GM12878 (cell line): ENCODE measurements around the gene MRTFA. TPM values are rescaled to one million over a fixed set of nuclear protein-coding genes. Genes with fewer than 3 reads are reported as not detected.

ENCODE experiments used
- ATAC-seq: fragments of 200-7000 bp; cut with Tn5 transposase; 3 replicates; pipeline ENCODE4 v1.9.1; 2020; ENCODE audit warnings: mild to moderate bottlenecking, moderate library complexity
- BruUV-seq: library from RNA; stranded (reverse); fragments of 400-500 nt; replicated peaks from 2 replicates; lab custom pipeline; 2021; lab: Mats Ljungman, UMichigan
- CTCF ChIA-PET: fragments of 300-600 bp; sonication (Branson Sonifier 250); formaldehyde crosslinking; extraction: SDS; loops from one replicate; lab custom pipeline; 2021; ENCODE audit warnings: inconsistent platforms; lab: Yijun Ruan, JAX
- POLR2A ChIA-PET: fragments of 350-600 bp; formaldehyde crosslinking; extraction: SDS; loops from one replicate; lab custom pipeline; 2021; ENCODE audit warnings: inconsistent platforms; lab: Charles Lee
- RAD21 ChIA-PET: fragments of 300-600 bp; sonication (Branson Sonifier 250); formaldehyde crosslinking; loops from one replicate; lab custom pipeline; 2023; ENCODE audit warnings: antibody characterized with exemption; ENCODE audit not compliant: unreplicated experiment; lab: Charles Lee
- SMC1A ChIA-PET: fragments of 300-600 bp; sonication (Branson Sonifier 250); formaldehyde crosslinking; loops from one replicate; lab custom pipeline; 2023; ENCODE audit not compliant: unreplicated experiment, uncharacterized antibody; lab: Charles Lee
- DNase-seq: peaks from one replicate; pipeline ENCODE4 v3.0.0-alpha.2; 2011; ENCODE audit warnings: low read depth, low spot score
- FAIRE-seq: peaks from 3 replicates; lab custom pipeline; 2011; peaks lifted over from hg19 to GRCh38; lab: Jason Lieb, UNC
- H2AFZ ChIP-seq: 2 replicates; pipeline ENCODE4 v1.6.0; 2011; ENCODE audit warnings: low read depth, low read length, control low read depth; ENCODE audit not compliant: control insufficient read depth
- H3K27ac ChIP-seq: 2 replicates; pipeline ENCODE4 v1.5.1; 2011; ENCODE audit warnings: control low read depth; ENCODE audit not compliant: control insufficient read depth, insufficient read depth
- H3K27me3 ChIP-seq, 2 experiments: replicated peaks in 1 of 2; 2 replicates each; pipeline versions ENCODE4 v1.6.0 to v1.6.1; 2011; ENCODE audit warnings: low read length in 1 of 2; ENCODE audit not compliant: control insufficient read depth in 2 of 2, insufficient read depth in 2 of 2
- H3K36me3 ChIP-seq, 2 experiments: 2 replicates each; pipeline ENCODE4 v1.5.1; 2011; ENCODE audit warnings: low read length in 1 of 2; ENCODE audit not compliant: control insufficient read depth in 2 of 2, insufficient read depth in 2 of 2
- H3K4me1 ChIP-seq: 2 replicates; pipeline ENCODE4 v1.6.1; 2011; ENCODE audit warnings: mild to moderate bottlenecking, low read length, moderate library complexity, mixed read lengths; ENCODE audit not compliant: control insufficient read depth, insufficient read depth
- H3K4me2 ChIP-seq: 2 replicates; pipeline ENCODE4 v1.6.0; 2011; ENCODE audit warnings: control low read depth; ENCODE audit not compliant: control insufficient read depth, insufficient read depth
- H3K4me3 ChIP-seq: fragments of 200-600 bp; sonication (generic); 2 replicates; pipeline ENCODE4 v1.5.1; 2016
- H3K79me2 ChIP-seq: 2 replicates; pipeline ENCODE4 v1.6.0; 2011; ENCODE audit warnings: low read length; ENCODE audit not compliant: control insufficient read depth, insufficient read depth
- H3K9ac ChIP-seq: 2 replicates; pipeline ENCODE4 v1.8.0; 2011; ENCODE audit warnings: low read length, control low read depth, mixed read lengths; ENCODE audit not compliant: control insufficient read depth, insufficient read depth
- H3K9me3 ChIP-seq: replicated peaks from 3 replicates; pipeline ENCODE4 v1.5.1; 2011; ENCODE audit warnings: mild to moderate bottlenecking, low read length; ENCODE audit not compliant: control insufficient read depth, insufficient read depth
- H4K20me1 ChIP-seq: 2 replicates; pipeline ENCODE4 v1.6.0; 2011; ENCODE audit not compliant: control insufficient read depth, insufficient read depth
- EED ChIP-seq: sonication (generic); IDR thresholded peaks from 2 replicates; pipeline ENCODE4 v1.6.1; 2016; ENCODE audit warnings: antibody characterized with exemption, low read depth
- GABPA ChIP-seq: IDR thresholded peaks from 2 replicates; pipeline ENCODE4 v1.6.1; 2014; ENCODE audit warnings: antibody characterized with exemption, low read depth, mild to moderate bottlenecking, inconsistent platforms
- KAT2A ChIP-seq: conservative IDR thresholded peaks from 2 replicates; pipeline ENCODE4 v1.6.1; 2011; ENCODE audit warnings: low read depth, low read length; ENCODE audit not compliant: control insufficient read depth
- NR2C1 ChIP-seq: fragments of 450-650 bp; IDR thresholded peaks from 2 replicates; pipeline ENCODE4 v1.6.1; 2017; ENCODE audit warnings: antibody characterized with exemption, mild to moderate bottlenecking, moderate library complexity
- RAD21 ChIP-seq: IDR thresholded peaks from 2 replicates; pipeline ENCODE4 v1.6.1; 2011; ENCODE audit warnings: mild to moderate bottlenecking, low read depth, low read length, moderate library complexity; ENCODE audit not compliant: insufficient read depth
- YBX1 ChIP-seq: fragments of 450-650 bp; IDR thresholded peaks from 2 replicates; pipeline ENCODE4 v1.6.1; 2016; ENCODE audit warnings: antibody characterized with exemption
- WGBS: methylation state at CpG from one replicate; pipeline ENCODE4 v1.1.6; 2016; ENCODE audit warnings: low lambda C conversion rate; ENCODE audit not compliant: insufficient replicate concordance, insufficient coverage; ENCODE audit errors: missing lambda C conversion rate; 5-methylcytosine and 5-hydroxymethylcytosine counted together
- in situ Hi-C: fragments of 300-500 bp; cut with MboI; formaldehyde crosslinking; loops from 9 replicates; pipeline ENCODE4 v1.14.3; 2018; ENCODE audit warnings: mixed read lengths
- intact Hi-C: fragments of 100-400 bp; cut with micrococcal nuclease; formaldehyde crosslinking; loops from one replicate; pipeline ENCODE4 v1.14.2; 2022; ENCODE audit not compliant: unreplicated experiment
- polyA plus RNA-seq, 11 experiments: library from polyadenylated mRNA; depleted of rRNA in 4 of 11; unstranded in 6 of 11; stranded (reverse) in 5 of 11; fragments of >200 nt; fragmentation: Nextera tagmentation in 4 of 11; fragmentation: Illumina TruSeq in 1 of 11; extraction: Ambion mirVana in 4 of 11; extraction: Trizol in 1 of 11; gene quantifications; 1 replicate in 1 of 11; 2 replicates in 10 of 11; pipeline versions ENCODE4 v1.2.1 to v1.2.3, GENCODE V29; 2011 to 2016; ENCODE audit warnings: inconsistent platforms in 2 of 11, missing spikeins in 2 of 11, low read depth in 1 of 11
- total RNA-seq, 4 experiments: library from RNA; depleted of rRNA in 3 of 4; stranded (reverse); fragments of >200 nt in 3 of 4; fragmentation: Illumina TruSeq in 1 of 4; extraction: Trizol in 1 of 4; gene quantifications; 2 replicates each; pipeline versions ENCODE4 v1.2.1 to v1.2.3, GENCODE V29; 2013 to 2021
- TF ChIP-seq, protein P1 (sequence below): IDR thresholded peaks from 2 replicates; pipeline ENCODE4 v1.6.1; 2012; ENCODE audit warnings: improper control_type of control experiment, low read depth, low read length; ENCODE audit not compliant: insufficient replicate concordance
- TF ChIP-seq, protein P2 (sequence below): IDR thresholded peaks from 2 replicates; pipeline ENCODE4 v1.6.1; 2012; ENCODE audit warnings: mild to moderate bottlenecking, low read depth, low read length

MRTFA gene
- total and polyA plus RNA-seq, 10 of the 15 experiments (the other 5 are each of a cell fraction or from before 2014, with no cell fraction given), result 2.0 to 63.9 (median 17.9) TPM

DNA sequence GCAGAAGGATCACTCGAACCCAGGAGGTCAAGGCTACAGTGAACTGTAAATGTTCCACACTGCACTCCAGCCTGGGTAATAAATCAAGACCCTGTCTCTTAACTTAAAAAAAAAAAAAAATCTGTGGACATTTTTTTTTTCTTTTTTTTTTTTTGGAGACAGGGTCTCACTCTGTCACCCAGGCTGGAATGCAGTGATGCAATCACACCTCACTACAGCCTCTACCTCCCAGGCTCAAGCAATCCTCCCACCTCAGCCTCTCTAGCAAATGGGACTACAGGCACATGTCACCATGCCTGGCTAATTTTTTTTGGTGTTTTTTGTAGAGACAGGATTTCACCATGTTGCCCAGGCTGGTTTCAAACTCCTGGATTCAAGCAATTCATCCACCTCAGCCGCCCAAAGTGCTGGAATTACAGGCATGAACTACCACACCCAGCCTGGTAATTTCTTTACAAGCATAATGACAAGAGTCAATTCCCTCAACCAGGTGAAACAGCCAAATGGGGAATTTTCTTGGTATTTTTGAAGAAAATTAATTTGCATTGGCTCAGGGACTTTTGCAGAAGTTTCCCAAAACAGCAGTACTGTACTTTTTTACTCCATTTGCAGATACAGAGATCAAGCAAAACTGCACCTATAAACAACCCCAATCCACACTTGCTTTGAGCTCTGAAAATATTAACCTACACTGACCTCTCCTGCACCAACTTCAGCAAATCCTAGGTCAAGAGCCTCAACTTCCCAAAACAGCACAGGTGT lies 44.0 kb downstream of the MRTFA start (continued):
- TF ChIP-seq, protein P1, sequence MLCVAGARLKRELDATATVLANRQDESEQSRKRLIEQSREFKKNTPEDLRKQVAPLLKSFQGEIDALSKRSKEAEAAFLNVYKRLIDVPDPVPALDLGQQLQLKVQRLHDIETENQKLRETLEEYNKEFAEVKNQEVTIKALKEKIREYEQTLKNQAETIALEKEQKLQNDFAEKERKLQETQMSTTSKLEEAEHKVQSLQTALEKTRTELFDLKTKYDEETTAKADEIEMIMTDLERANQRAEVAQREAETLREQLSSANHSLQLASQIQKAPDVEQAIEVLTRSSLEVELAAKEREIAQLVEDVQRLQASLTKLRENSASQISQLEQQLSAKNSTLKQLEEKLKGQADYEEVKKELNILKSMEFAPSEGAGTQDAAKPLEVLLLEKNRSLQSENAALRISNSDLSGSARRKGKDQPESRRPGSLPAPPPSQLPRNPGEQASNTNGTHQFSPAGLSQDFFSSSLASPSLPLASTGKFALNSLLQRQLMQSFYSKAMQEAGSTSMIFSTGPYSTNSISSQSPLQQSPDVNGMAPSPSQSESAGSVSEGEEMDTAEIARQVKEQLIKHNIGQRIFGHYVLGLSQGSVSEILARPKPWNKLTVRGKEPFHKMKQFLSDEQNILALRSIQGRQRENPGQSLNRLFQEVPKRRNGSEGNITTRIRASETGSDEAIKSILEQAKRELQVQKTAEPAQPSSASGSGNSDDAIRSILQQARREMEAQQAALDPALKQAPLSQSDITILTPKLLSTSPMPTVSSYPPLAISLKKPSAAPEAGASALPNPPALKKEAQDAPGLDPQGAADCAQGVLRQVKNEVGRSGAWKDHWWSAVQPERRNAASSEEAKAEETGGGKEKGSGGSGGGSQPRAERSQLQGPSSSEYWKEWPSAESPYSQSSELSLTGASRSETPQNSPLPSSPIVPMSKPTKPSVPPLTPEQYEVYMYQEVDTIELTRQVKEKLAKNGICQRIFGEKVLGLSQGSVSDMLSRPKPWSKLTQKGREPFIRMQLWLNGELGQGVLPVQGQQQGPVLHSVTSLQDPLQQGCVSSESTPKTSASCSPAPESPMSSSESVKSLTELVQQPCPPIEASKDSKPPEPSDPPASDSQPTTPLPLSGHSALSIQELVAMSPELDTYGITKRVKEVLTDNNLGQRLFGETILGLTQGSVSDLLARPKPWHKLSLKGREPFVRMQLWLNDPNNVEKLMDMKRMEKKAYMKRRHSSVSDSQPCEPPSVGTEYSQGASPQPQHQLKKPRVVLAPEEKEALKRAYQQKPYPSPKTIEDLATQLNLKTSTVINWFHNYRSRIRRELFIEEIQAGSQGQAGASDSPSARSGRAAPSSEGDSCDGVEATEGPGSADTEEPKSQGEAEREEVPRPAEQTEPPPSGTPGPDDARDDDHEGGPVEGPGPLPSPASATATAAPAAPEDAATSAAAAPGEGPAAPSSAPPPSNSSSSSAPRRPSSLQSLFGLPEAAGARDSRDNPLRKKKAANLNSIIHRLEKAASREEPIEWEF, result peak; percentile 51
- TF ChIP-seq RAD21, result peak; percentile 34; the same call in 1 of the 2 replicates
- TF ChIP-seq KAT2A, result no peak

DNA sequence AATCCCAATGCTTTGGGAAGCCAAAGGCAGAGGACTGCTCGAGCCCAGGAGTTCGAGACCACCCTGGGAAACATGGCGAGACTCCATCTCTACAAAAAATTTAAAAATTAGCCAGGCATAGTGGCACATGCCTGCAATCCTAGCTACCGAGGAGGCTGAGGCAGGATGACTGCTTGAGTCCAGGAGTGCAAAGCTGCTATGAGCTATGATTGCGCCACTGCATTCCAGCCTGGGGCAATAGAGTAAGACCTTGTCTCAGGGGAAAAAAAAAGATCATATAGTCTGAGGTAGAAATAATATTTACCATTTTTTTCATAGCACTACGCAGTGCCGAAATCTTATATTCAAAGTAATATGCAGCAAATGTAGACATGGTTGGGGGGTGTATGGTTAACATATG lies 47.8 kb downstream of the MRTFA start:
- RAD21 ChIA-PET, result no interaction called here
- CTCF ChIA-PET, result interaction anchor here (1.4 to 2.4 kb wide), 2 partner anchors 55 to 64 kb away, joined by 3 to 7 read pairs; no protein-coding TSS in a partner anchor
- Histone ChIP-seq H3K27me3 (no peaks in the 10 kb centered on the region), H3K9ac (no peak overlapping the region), H3K9me3 (peaks cover under 1% of the 10 kb centered on the region; the same call in 2 of the 3 replicates), H3K4me3 (no peak overlapping the region), H3K79me2 (peaks cover 36% of the 10 kb centered on the region), H3K4me1 (peaks cover 27% of the 10 kb centered on the region), H2AFZ (no peak overlapping the region), H4K20me1 (no peaks in the 10 kb centered on the region), H3K4me2 (no peak overlapping the region), H3K36me3 (peaks cover 0 to 3% of the 10 kb centered on the region in 2 experiments; a peak in 2 of 4 replicates), H3K27ac (no peak overlapping the region)
- in situ Hi-C loops (no loop called here), intact Hi-C loops (no loop called here)
- no peak for FAIRE-seq
- ATAC-seq, result no peak
- TF ChIP-seq YBX1, result no peak
- TF ChIP-seq, protein P2, sequence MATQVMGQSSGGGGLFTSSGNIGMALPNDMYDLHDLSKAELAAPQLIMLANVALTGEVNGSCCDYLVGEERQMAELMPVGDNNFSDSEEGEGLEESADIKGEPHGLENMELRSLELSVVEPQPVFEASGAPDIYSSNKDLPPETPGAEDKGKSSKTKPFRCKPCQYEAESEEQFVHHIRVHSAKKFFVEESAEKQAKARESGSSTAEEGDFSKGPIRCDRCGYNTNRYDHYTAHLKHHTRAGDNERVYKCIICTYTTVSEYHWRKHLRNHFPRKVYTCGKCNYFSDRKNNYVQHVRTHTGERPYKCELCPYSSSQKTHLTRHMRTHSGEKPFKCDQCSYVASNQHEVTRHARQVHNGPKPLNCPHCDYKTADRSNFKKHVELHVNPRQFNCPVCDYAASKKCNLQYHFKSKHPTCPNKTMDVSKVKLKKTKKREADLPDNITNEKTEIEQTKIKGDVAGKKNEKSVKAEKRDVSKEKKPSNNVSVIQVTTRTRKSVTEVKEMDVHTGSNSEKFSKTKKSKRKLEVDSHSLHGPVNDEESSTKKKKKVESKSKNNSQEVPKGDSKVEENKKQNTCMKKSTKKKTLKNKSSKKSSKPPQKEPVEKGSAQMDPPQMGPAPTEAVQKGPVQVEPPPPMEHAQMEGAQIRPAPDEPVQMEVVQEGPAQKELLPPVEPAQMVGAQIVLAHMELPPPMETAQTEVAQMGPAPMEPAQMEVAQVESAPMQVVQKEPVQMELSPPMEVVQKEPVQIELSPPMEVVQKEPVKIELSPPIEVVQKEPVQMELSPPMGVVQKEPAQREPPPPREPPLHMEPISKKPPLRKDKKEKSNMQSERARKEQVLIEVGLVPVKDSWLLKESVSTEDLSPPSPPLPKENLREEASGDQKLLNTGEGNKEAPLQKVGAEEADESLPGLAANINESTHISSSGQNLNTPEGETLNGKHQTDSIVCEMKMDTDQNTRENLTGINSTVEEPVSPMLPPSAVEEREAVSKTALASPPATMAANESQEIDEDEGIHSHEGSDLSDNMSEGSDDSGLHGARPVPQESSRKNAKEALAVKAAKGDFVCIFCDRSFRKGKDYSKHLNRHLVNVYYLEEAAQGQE, result no peak
- no peak for TF ChIP-seq GABPA
- no peak for TF ChIP-seq EED
- TF ChIP-seq NR2C1, result no peak
- SMC1A ChIA-PET, result interaction anchor here (0.5 to 10.7 kb wide), 6 partner anchors 7 to 59 kb away, joined by 3 to 130 read pairs (median 4); partner anchors contain the start of gene MRTFA
- WGBS, result 96% methylated on average over 7 of the region's 7 CpGs
- POLR2A ChIA-PET, result interaction anchor here (1.1 kb wide), 1 partner anchor 68 kb away, joined by 5 read pairs; no protein-coding TSS in a partner anchor
- DNase-seq, result no peak
- BruUV-seq, result no TSS peak
